CD8-positive, alpha-beta memory T cell (primary cell): ENCODE measurements around the gene ZNF273. TPM values are rescaled to one million over a fixed set of nuclear protein-coding genes. Genes with fewer than 3 reads are reported as not detected.
A peak's percentile ranks its signal among the peaks of the same experiment; 100 is the strongest.
"Not testable (repeated sequence)": the region's sequence is repeated elsewhere in the genome, so short reads cannot be mapped to it uniquely, and the experiment has no call there.

Experiments used
- CTCF ChIA-PET: fragments of 350-600 bp; sonication (Branson Sonifier 250); formaldehyde crosslinking; loops from one replicate; lab custom pipeline; 2021; ENCODE audit warnings: antibody characterized with exemption; lab: Charles Lee
- POLR2A ChIA-PET: fragments of 350-600 bp; sonication (Branson Sonifier 250); formaldehyde crosslinking; loops from one replicate; lab custom pipeline; 2021; ENCODE audit warnings: antibody characterized with exemption; lab: Charles Lee
- DNase-seq, 5 donors: peaks; one replicate each; pipeline versions ENCODE4 v3.0.0 to v3.0.0-alpha.2; 2020 to 2022; ENCODE audit warnings: mixed read lengths in 1 of 5
- H3K27ac ChIP-seq: one replicate; pipeline ENCODE4 v1.7.0; 2013; ENCODE audit warnings: low read depth, mild to moderate bottlenecking, low read length, moderate library complexity
- H3K27me3 ChIP-seq: 2 replicates; pipeline ENCODE4 v1.7.0; 2013; ENCODE audit warnings: low read length, mild to moderate bottlenecking; ENCODE audit not compliant: insufficient read depth, poor library complexity, severe bottlenecking
- H3K36me3 ChIP-seq: 2 replicates; pipeline ENCODE4 v1.7.0; 2013; ENCODE audit warnings: mild to moderate bottlenecking, low read length, moderate library complexity; ENCODE audit not compliant: insufficient read depth
- H3K4me1 ChIP-seq: 2 replicates; pipeline ENCODE4 v1.7.0; 2013; ENCODE audit warnings: mild to moderate bottlenecking, low read length, moderate library complexity; ENCODE audit not compliant: insufficient read depth
- H3K4me3 ChIP-seq: 2 replicates; pipeline ENCODE4 v1.7.0; 2013; ENCODE audit warnings: mild to moderate bottlenecking, low read length
- H3K9me3 ChIP-seq: 2 replicates; pipeline ENCODE4 v1.7.0; 2013; ENCODE audit warnings: mild to moderate bottlenecking, low read length
- H3K27ac Mint-ChIP-seq, 8 donors: one replicate each; pipeline ENCODE4 v1.8.0; 2020 to 2021; ENCODE audit warnings: mixed read lengths in 8 of 8, mild to moderate bottlenecking in 6 of 8, inconsistent platforms in 3 of 8, moderate library complexity in 3 of 8
- H3K27me3 Mint-ChIP-seq, 2 donors: one replicate each; pipeline ENCODE4 v1.8.0; 2020 to 2021; ENCODE audit warnings: mixed read lengths in 2 of 2, mild to moderate bottlenecking in 1 of 2, moderate library complexity in 1 of 2
- H3K36me3 Mint-ChIP-seq, 3 donors: one replicate each; pipeline ENCODE4 v1.8.0; 2020 to 2021; ENCODE audit warnings: mixed read lengths in 3 of 3, inconsistent platforms in 1 of 3, mild to moderate bottlenecking in 1 of 3
- H3K4me1 Mint-ChIP-seq, 3 donors: one replicate each; pipeline ENCODE4 v1.8.0; 2020 to 2021; ENCODE audit warnings: mixed read lengths in 3 of 3, inconsistent platforms in 1 of 3, mild to moderate bottlenecking in 1 of 3
- H3K4me3 Mint-ChIP-seq, 7 donors: one replicate each; pipeline ENCODE4 v1.8.0; 2020 to 2021; ENCODE audit warnings: mixed read lengths in 7 of 7, mild to moderate bottlenecking in 6 of 7, moderate library complexity in 4 of 7, inconsistent platforms in 2 of 7
- H3K9me3 Mint-ChIP-seq, 5 donors: one replicate each; pipeline ENCODE4 v1.8.0; 2020 to 2022; ENCODE audit warnings: mixed read lengths in 5 of 5, mild to moderate bottlenecking in 3 of 5, moderate library complexity in 2 of 5, inconsistent platforms in 1 of 5
- polyA plus RNA-seq: library from polyadenylated mRNA; unstranded; fragments of 300-500 nt; fragmentation: Illumina TruSeq; gene quantifications from one replicate; pipeline ENCODE4 v1.2.3, GENCODE V29; 2021
- total RNA-seq, 2 experiments: library from RNA; stranded (reverse); gene quantifications; one replicate each; pipeline ENCODE4 v1.2.3, GENCODE V29; 2021

ZNF273 gene
- total and polyA plus RNA-seq, 3 experiments from 2014 or later, result 3.1 to 7.1 (median 6.8) TPM

DNA sequence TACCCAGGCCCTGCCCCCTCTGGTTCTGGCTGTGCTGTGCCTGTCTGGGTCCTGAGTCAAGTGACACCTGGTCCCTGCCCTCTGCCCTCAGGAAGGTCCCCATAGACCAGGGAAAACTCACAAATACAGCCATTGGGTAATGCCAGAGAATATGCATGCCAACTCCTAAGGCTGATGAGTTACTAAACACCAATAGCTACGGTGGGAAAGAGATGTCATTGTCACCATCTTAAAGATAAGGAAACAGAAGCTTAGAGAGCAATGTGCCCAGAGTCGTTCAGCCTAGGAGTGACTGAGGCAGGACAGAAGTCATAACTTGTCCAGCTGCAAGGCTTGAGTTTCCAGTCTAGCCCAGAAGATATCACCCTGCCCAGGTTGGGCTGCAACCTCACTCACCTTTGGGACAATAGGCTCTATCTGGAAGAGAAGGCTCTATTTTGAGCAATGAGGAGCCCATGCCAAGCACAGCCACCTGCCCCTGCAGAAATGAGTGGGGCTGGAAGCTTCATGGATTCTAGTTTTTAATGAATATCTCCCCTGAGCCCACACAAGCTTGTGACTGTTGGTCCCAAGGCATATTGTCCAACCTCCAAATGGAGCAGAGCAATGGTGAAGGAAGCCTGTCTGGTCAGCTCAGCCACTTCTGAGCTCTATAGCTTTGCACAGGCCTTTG, 42.6 kb downstream of the ZNF273 start:
- H3K4me1 ChIP-seq, result no peaks in the 10 kb centered on the region
- DNase-seq, result no peak
- no peaks in the 10 kb centered on the region for H3K9me3 ChIP-seq
- ChIA-PET CTCF (no interaction called here), POLR2A (no interaction called here)
- Mint-ChIP-seq H3K4me1 (peaks cover 2 to 4% (median 4%) of the 10 kb centered on the region in 3 donors), H3K27me3 (peaks cover 36 to 50% of the 10 kb centered on the region in 2 donors), H3K36me3 (no peaks in the 10 kb centered on the region), H3K9me3 (no peaks in the 10 kb centered on the region), H3K27ac (no peak overlapping the region), H3K4me3 (no peak overlapping the region)
- no peak overlapping the region for H3K4me3 ChIP-seq
- peaks cover 15% of the 10 kb centered on the region for H3K27me3 ChIP-seq
- peak overlapping the region; percentile 54 for H3K27ac ChIP-seq
- H3K36me3 ChIP-seq, result no peaks in the 10 kb centered on the region

- H3K4me3 ChIP-seq, result no peak overlapping the region
- H3K4me3 Mint-ChIP-seq, result peak overlapping the region in 2 of 7 donors; percentile 24 to 36
- POLR2A ChIA-PET, result no interaction called here
- no peak for DNase-seq
- no peaks in the 10 kb centered on the region for H3K36me3 Mint-ChIP-seq
- no peak overlapping the region for H3K27ac ChIP-seq
- H3K4me1 Mint-ChIP-seq, result peaks cover 4% of the 10 kb centered on the region in 3 donors
- H3K27ac Mint-ChIP-seq, result no peak overlapping the region
- no peaks in the 10 kb centered on the region for H3K9me3 Mint-ChIP-seq
- CTCF ChIA-PET, result no interaction called here
- H3K9me3 ChIP-seq, result no peaks in the 10 kb centered on the region
- H3K4me1 ChIP-seq, result no peaks in the 10 kb centered on the region
- no peaks in the 10 kb centered on the region for H3K36me3 ChIP-seq
- H3K27me3 ChIP-seq, result peaks cover 15% of the 10 kb centered on the region
- peaks cover 42 to 58% of the 10 kb centered on the region in 2 donors for H3K27me3 Mint-ChIP-seq
Measured at GRCh38 chr7:64946772-64947171, 43.7 kb downstream of the ZNF273 start.

DNA sequence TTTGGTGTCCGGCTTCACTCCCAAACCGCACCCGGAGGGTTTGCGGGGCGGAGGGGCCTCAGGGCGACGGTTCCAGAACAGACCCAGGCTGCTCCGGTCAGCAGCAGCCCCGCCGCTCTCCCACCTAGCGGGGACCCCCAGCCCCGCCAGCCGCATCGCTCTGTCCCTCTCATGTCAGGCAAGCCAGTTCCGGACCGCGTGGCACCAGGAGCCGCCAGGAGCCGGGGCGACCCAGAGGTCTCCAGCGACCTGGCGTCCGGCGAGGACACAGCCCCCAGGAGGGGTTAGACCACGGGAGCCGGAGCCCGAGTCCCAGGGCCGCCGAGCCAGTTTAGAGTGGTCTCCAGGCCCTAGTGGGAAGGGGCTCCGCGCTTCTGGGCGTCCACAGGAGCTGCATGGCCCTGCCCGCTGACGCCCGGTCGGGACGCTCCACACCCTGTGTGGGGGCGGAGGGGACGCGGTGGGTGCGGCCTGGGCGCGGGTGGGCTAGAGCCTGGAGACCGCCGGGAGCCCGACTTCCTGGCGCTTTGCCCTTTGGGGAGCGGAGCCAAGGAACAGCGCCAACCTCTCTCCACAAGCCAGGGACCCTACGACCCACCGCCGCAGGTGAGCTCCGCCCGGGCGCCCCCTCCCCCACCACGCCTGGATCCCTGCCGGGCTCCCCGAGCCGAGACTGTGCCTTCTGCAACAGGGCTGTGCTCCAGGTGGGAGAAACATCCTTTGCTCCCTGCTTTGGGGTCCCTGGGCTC, 44.4 kb downstream of the ZNF273 start:
- Histone ChIP-seq H3K4me1 (no peaks in the 10 kb centered on the region), H3K27me3 (peaks cover 15% of the 10 kb centered on the region), H3K27ac (no peak overlapping the region), H3K36me3 (no peaks in the 10 kb centered on the region), H3K4me3 (no peak overlapping the region), H3K9me3 (no peaks in the 10 kb centered on the region)
- ChIA-PET POLR2A (no interaction called here), CTCF (no interaction called here)
- Mint-ChIP-seq H3K36me3 (no peaks in the 10 kb centered on the region), H3K27me3 (peaks cover 42 to 65% of the 10 kb centered on the region in 2 donors), H3K27ac (peak overlapping the region in 1 of 8 donors; percentile 50), H3K4me1 (peaks cover 4% of the 10 kb centered on the region in 3 donors), H3K9me3 (no peaks in the 10 kb centered on the region), H3K4me3 (peak overlapping the region in 2 of 7 donors; percentile 3 to 6)
- no peak for DNase-seq

DNA sequence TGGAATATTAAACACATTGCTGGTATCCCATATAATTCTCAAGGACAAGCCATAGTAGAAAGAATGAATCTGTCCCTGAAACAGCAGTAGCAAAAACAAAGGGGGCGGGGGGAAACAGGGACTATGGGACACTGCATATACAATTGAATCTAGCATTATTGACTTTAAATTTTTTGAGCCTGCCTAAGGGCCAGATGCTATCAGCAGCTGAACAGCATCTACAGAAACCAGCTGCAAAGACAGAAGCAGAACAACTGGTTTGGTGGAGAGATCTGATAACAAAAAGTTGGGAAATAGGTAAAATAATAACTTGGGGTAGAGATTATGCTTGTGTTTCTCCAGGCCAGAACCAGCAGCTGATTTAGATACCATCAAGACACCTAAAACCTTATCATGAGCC, 45.7 kb downstream of the ZNF273 start:
- CTCF ChIA-PET, result interaction anchor here (1.3 kb wide), 1 partner anchor 12 kb away, joined by 4 read pairs; no protein-coding TSS in a partner anchor
- peaks cover 15% of the 10 kb centered on the region for H3K27me3 ChIP-seq
- H3K27ac ChIP-seq, H3K36me3 Mint-ChIP-seq, H3K27ac Mint-ChIP-seq, POLR2A ChIA-PET, H3K4me3 ChIP-seq, DNase-seq, H3K9me3 Mint-ChIP-seq, H3K9me3 ChIP-seq, H3K4me3 Mint-ChIP-seq, H3K36me3 ChIP-seq, H3K4me1 Mint-ChIP-seq, H3K4me1 ChIP-seq: not testable (repeated sequence)
- H3K27me3 Mint-ChIP-seq, result peaks cover 42 to 66% of the 10 kb centered on the region in 2 donors

DNA sequence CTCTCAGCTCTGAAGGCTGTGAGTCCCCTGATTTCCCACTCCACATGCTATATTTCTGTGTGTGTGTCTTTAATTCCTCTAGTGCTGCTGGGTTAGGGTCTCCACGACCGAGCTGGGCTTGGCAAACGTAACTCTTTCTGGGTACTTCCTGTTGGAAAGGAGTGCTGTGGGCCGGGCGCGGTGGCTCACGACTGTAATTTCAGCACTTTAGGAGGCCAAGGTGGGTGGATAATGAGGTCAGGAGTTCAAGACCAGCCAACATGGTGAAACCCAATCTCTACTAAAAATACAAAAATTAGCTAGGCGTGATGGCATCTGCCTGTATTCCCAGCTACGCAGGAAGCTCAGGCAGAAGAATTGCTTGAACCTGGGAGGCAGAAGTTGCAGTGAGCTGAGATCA, 47.6 kb downstream of the ZNF273 start:
- POLR2A ChIA-PET, H3K9me3 Mint-ChIP-seq, H3K27ac Mint-ChIP-seq, H3K36me3 Mint-ChIP-seq, H3K9me3 ChIP-seq, H3K4me3 Mint-ChIP-seq, H3K4me3 ChIP-seq, H3K4me1 Mint-ChIP-seq, H3K36me3 ChIP-seq, H3K27ac ChIP-seq, H3K4me1 ChIP-seq, DNase-seq: not testable (repeated sequence)
- peaks cover 34 to 57% of the 10 kb centered on the region in 2 donors for H3K27me3 Mint-ChIP-seq
- peaks cover 13% of the 10 kb centered on the region for H3K27me3 ChIP-seq
- CTCF ChIA-PET, result interaction anchor here (0.9 to 3.9 kb wide), 8 partner anchors 8 to 358 kb away, joined by 3 to 27 read pairs (median 5); no protein-coding TSS in a partner anchor

- Histone ChIP-seq H3K36me3 (no peaks in the 10 kb centered on the region), H3K4me1 (no peaks in the 10 kb centered on the region), H3K4me3 (no peak overlapping the region), H3K27me3 (peaks cover 12% of the 10 kb centered on the region), H3K27ac (no peak overlapping the region), H3K9me3 (no peaks in the 10 kb centered on the region)
- H3K27me3 Mint-ChIP-seq, result peaks cover 29 to 51% of the 10 kb centered on the region in 2 donors
- no peak overlapping the region for H3K27ac Mint-ChIP-seq
- ChIA-PET POLR2A (no interaction called here), CTCF (interaction anchor here (1.0 to 3.9 kb wide), 8 partner anchors 9 to 432 kb away, joined by 3 to 27 read pairs (median 5); no protein-coding TSS in a partner anchor)
- DNase-seq, result peak in 2 of 5 donors; percentile 34 to 35
- H3K9me3 Mint-ChIP-seq, result no peaks in the 10 kb centered on the region
- H3K4me3 Mint-ChIP-seq, result no peak overlapping the region
- no peaks in the 10 kb centered on the region for H3K36me3 Mint-ChIP-seq
- H3K4me1 Mint-ChIP-seq, result peaks cover 4% of the 10 kb centered on the region in 3 donors
Measured at GRCh38 chr7:64951250-64951848, 48.3 kb downstream of the ZNF273 start.

DNA sequence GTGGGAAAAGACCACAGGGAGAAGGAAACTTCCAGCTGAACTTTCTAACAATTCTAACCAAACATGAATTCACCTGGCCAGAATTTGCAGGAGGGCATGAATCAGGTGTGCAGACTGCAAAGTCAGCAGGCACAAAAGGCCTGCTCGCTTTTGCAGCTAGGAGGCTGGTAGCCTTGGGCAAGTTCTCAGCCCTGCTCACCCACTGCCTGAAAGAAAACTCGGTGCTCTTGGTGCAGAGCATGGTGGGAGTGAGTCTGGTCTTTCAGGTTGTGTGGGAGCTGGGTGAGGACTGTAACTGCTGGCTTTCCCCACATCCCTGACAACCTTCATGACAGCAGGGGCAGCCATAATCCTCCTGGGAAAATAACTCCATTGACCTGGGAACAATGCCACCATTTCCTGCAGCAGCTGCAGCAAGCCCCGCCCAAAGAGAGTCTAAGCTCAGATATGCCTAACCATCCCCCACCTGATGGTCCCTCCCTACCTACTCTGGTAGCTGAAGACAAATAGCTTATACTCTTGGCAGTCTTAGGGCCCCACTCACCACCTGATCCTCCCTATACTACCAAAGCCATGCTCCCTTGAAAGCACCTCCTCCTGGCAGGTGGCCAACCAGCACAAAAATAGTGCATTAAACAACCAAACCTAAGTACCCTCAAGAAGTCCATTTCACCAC, 56.1 kb downstream of the ZNF273 start:
- H3K9me3 Mint-ChIP-seq, result peaks cover 4 to 20% (median 15%) of the 10 kb centered on the region in 5 donors
- Histone ChIP-seq H3K9me3 (no peaks in the 10 kb centered on the region), H3K36me3 (no peaks in the 10 kb centered on the region), H3K4me1 (no peaks in the 10 kb centered on the region), H3K27ac (no peak overlapping the region), H3K27me3 (no peaks in the 10 kb centered on the region), H3K4me3 (no peak overlapping the region)
- peaks cover 0 to 17% (median 1%) of the 10 kb centered on the region in 3 donors for H3K36me3 Mint-ChIP-seq
- no peak for DNase-seq
- H3K27me3 Mint-ChIP-seq, result peaks cover 12 to 32% of the 10 kb centered on the region in 2 donors
- no peak overlapping the region for H3K4me3 Mint-ChIP-seq
- H3K27ac Mint-ChIP-seq, result no peak overlapping the region
- H3K4me1 Mint-ChIP-seq, result no peaks in the 10 kb centered on the region
- ChIA-PET CTCF (interaction anchor here (1.9 kb wide), 1 partner anchor 9 kb away, joined by 4 read pairs; no protein-coding TSS in a partner anchor), POLR2A (no interaction called here)
